Bronchial epithelial cell (primary cell): ENCODE measurements around the gene CACNB2. TPM values are rescaled to one million over a fixed set of nuclear protein-coding genes. Genes with fewer than 3 reads are reported as not detected.

Experiments
- DNase-seq: peaks from one replicate; pipeline ENCODE4 v3.0.0-alpha.2; 2010; ENCODE audit warnings: low read depth
- FAIRE-seq: peaks from 2 replicates; lab custom pipeline; 2011; peaks lifted over from hg19 to GRCh38; lab: Jason Lieb, UNC
- H3K27me3 ChIP-seq: 2 replicates; pipeline ENCODE4 v1.5.1; 2011; ENCODE audit warnings: low read length; ENCODE audit not compliant: control insufficient read depth, insufficient read depth
- H3K36me3 ChIP-seq: 2 replicates; pipeline ENCODE4 v1.5.1; 2011; ENCODE audit warnings: low read length; ENCODE audit not compliant: control insufficient read depth, insufficient read depth
- H3K4me3 ChIP-seq: 2 replicates; pipeline ENCODE4 v1.5.1; 2011; ENCODE audit warnings: mild to moderate bottlenecking, low read depth, low read length, control low read depth
- CTCF ChIP-seq: IDR thresholded peaks from 2 replicates; pipeline ENCODE4 v1.5.1; 2011; ENCODE audit warnings: mild to moderate bottlenecking, moderate library complexity, low read length, control low read depth, inconsistent platforms; ENCODE audit not compliant: insufficient read depth, severe bottlenecking
- total RNA-seq: library from RNA; depleted of rRNA; stranded (reverse); fragments of >200 nt; gene quantifications from 2 replicates; pipeline ENCODE4 v1.2.1, GENCODE V29; 2014

Gene CACNB2
- total RNA-seq, 1 donor from 2014 or later: not detected

DNA sequence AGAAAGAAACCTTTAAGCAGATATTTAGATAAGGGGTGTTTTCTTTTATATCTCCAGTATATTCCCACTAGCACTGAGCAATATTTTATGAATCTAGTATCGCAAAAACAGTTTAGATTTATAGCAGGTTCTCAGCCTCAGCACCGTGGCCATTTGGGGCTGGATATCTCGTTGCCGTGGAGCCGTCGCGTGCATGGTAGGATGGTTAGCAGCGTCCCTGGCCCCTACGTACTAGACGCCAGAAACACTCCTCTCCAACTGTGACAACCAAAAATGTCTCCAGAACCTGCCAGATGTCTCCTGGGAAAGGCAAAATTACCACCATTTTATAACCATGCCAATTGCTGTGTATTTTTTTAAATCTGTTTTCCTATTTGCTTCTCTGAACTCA lies 172.9 kb downstream of the CACNB2 start:
- no peak for DNase-seq
- H3K36me3 ChIP-seq: no peaks in the 10 kb centered on the region
- H3K4me3 ChIP-seq: no peak overlapping the region
- no peak for FAIRE-seq
- H3K27me3 ChIP-seq: no peaks in the 10 kb centered on the region
- TF ChIP-seq CTCF: no peak

DNA sequence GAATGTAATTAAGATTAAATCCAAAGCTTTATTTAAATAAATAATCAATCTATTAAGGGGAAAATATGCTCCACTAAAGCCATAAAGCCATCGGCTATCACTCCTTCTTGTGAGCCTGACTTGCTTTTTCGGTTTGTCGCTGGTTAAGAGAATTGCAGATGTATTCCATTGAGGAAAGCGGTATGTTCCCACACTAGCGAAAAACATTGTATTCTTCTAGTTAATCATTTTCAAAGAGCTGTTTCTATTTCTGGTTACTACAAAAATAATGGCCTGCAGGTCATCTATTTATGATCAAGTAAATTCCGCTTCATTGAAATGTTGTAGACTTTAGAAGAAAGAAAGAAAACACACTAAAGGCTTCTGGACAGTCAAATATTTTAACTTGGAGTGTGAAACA lies 173.4 kb downstream of the CACNB2 start:
- no peak for FAIRE-seq

GRCh38 chr10:18319628-18320027 lies 179.4 kb downstream of the CACNB2 start:
- no peaks in the 10 kb centered on the region for H3K36me3 ChIP-seq
- no peak for TF ChIP-seq CTCF
- no peak for DNase-seq
- no peak overlapping the region for H3K4me3 ChIP-seq
- no peaks in the 10 kb centered on the region for H3K27me3 ChIP-seq
- no peak for FAIRE-seq

More for the DNA sequence above, 173.4 kb downstream of the CACNB2 start:
- no peak for TF ChIP-seq CTCF
- H3K4me3 ChIP-seq: no peak overlapping the region
- DNase-seq: no peak
- no peaks in the 10 kb centered on the region for H3K27me3 ChIP-seq
- no peaks in the 10 kb centered on the region for H3K36me3 ChIP-seq

DNA sequence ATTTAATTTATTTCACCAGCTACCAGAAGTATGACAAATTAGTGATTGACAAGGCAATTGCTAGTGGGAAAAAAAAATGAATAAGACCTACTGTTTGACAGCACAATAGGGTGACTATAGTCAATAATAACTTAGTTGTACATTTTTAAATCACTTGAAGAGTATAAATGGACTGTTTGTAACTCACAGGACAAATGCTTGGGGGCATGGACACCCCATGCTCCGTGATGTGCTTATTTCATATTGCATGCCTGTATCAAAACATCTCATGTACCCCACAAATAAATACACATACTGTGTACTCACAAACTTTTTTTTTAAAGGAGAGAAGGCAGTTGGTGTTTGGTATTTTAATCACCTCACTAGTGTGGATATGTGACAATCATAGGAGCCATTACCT lies 181.1 kb downstream of the CACNB2 start:
- TF ChIP-seq CTCF: no peak
- FAIRE-seq (no peak), DNase-seq (no peak)
- Histone ChIP-seq H3K27me3 (no peaks in the 10 kb centered on the region), H3K4me3 (no peak overlapping the region), H3K36me3 (no peaks in the 10 kb centered on the region)

- H3K27me3 ChIP-seq: no peaks in the 10 kb centered on the region
- DNase-seq: no peak
- H3K4me3 ChIP-seq: no peak overlapping the region
- no peak for FAIRE-seq
- no peak for TF ChIP-seq CTCF
- H3K36me3 ChIP-seq: no peaks in the 10 kb centered on the region
These were observed 183.7 kb downstream of the CACNB2 start for GRCh38 chr10:18323916-18324315.

DNA sequence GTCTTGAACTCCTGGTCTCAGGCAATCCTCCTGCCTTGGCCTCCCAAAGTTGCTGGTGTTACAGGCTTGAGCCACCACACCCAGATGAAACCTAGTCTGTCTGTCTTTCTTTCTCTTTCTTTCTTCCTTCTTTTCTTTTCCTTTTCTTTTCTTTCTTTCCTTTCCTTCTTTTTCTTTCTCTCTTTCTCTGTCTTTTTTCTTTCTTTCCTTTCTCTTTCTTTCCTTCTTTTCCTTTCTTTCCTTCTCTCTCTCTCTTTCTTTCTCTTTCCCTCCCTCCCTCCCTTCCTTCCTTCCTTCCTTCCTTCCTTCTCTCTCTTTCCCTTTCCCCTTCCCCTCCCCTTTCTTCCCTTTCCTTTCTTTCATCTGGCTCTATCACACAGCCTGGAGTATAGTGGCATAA lies 185.2 kb downstream of the CACNB2 start:
- FAIRE-seq (no peak), DNase-seq (no peak)
- no peak overlapping the region for H3K4me3 ChIP-seq
- TF ChIP-seq CTCF: no peak
- H3K36me3 ChIP-seq: no peaks in the 10 kb centered on the region
- H3K27me3 ChIP-seq: no peaks in the 10 kb centered on the region
